Activated CD8-positive, alpha-beta T cell treated with anti-CD3 and anti-CD28 coated beads for 36 hours (primary cell): ENCODE measurements around the gene FOXN3. TPM values are rescaled to one million over a fixed set of nuclear protein-coding genes. Genes with fewer than 3 reads are reported as not detected.

Source experiments
- ATAC-seq: fragments of 200-7000 bp; cut with Tn5 transposase; one replicate; pipeline ENCODE4 v1.10.0; 2021; ENCODE audit warnings: mild to moderate bottlenecking, moderate library complexity
- CTCF ChIA-PET: fragments of 350-600 bp; sonication (Branson Sonifier 250); formaldehyde crosslinking; loops from one replicate; lab custom pipeline; 2021; ENCODE audit warnings: antibody characterized with exemption; lab: Charles Lee
- POLR2A ChIA-PET: fragments of 350-600 bp; sonication (Branson Sonifier 250); formaldehyde crosslinking; loops from one replicate; lab custom pipeline; 2021; ENCODE audit warnings: antibody characterized with exemption; lab: Charles Lee
- DNase-seq: peaks from one replicate; pipeline ENCODE4 v3.0.0-alpha.2; 2020
- H3K27ac Mint-ChIP-seq: one replicate; pipeline ENCODE4 v1.8.0; 2021; ENCODE audit warnings: mild to moderate bottlenecking, mixed read lengths
- H3K27me3 Mint-ChIP-seq: one replicate; pipeline ENCODE4 v1.8.0; 2021; ENCODE audit warnings: mixed read lengths
- H3K36me3 Mint-ChIP-seq: one replicate; pipeline ENCODE4 v1.8.0; 2021; ENCODE audit warnings: low read depth, mixed read lengths
- H3K4me1 Mint-ChIP-seq: one replicate; pipeline ENCODE4 v1.8.0; 2021; ENCODE audit warnings: low read depth, mixed read lengths
- H3K4me3 Mint-ChIP-seq: one replicate; pipeline ENCODE4 v1.8.0; 2021; ENCODE audit warnings: mild to moderate bottlenecking, moderate library complexity, mixed read lengths
- H3K9me3 Mint-ChIP-seq: one replicate; pipeline ENCODE4 v1.8.0; 2021; ENCODE audit warnings: mixed read lengths
- CTCF ChIP-seq: fragments of 200-600 bp; IDR thresholded peaks from one replicate; pipeline ENCODE4 v1.8.0; 2022; ENCODE audit warnings: antibody characterized with exemption, mild to moderate bottlenecking
- intact Hi-C: fragments of 100-400 bp; cut with micrococcal nuclease; formaldehyde crosslinking; loops from one replicate; pipeline ENCODE4 v1.10.0; 2022
- total RNA-seq, 2 experiments: library from RNA; stranded (reverse); gene quantifications; one replicate each; pipeline ENCODE4 v1.2.3, GENCODE V29; 2021

The FOXN3 gene
- total RNA-seq, 2 experiments from 2014 or later: 83.4 to 85.0 TPM

- Mint-ChIP-seq H3K9me3 (no peaks in the 10 kb centered on the region), H3K4me3 (no peak overlapping the region), H3K27me3 (no peaks in the 10 kb centered on the region), H3K36me3 (peaks cover 67% of the 10 kb centered on the region), H3K27ac (no peak overlapping the region), H3K4me1 (peaks cover 63% of the 10 kb centered on the region)
- DNase-seq: no peak
- TF ChIP-seq CTCF: no peak
- intact Hi-C loops: loop anchor here (10.0 kb wide), 2 partner anchors 107 to 367 kb away; no protein-coding TSS in a partner anchor
- CTCF ChIA-PET: no interaction called here
- POLR2A ChIA-PET: no interaction called here
- no peak for ATAC-seq
Observed at GRCh38 chr14:89411976-89412375, 5.1 kb downstream of the FOXN3 start.

- DNase-seq (no peak), ATAC-seq (no peak)
- Mint-ChIP-seq H3K4me1 (peaks cover 66% of the 10 kb centered on the region), H3K36me3 (peaks cover 71% of the 10 kb centered on the region), H3K4me3 (peak overlapping the region; percentile 46), H3K27ac (no peak overlapping the region), H3K27me3 (no peaks in the 10 kb centered on the region), H3K9me3 (no peaks in the 10 kb centered on the region)
- TF ChIP-seq CTCF: no peak
- ChIA-PET CTCF (no interaction called here), POLR2A (interaction anchor here (0.6 to 0.7 kb wide), 2 partner anchors 8 to 67 kb away, joined by 3 read pairs; no protein-coding TSS in a partner anchor)
- intact Hi-C loops: loop anchor here (5.0 to 10.0 kb wide), 3 partner anchors 38 to 365 kb away; no protein-coding TSS in a partner anchor
Observed at GRCh38 chr14:89409961-89410360, 7.1 kb downstream of the FOXN3 start.

GRCh38 chr14:89408907-89409700 is 7.9 kb downstream of the FOXN3 start:
- no peak for TF ChIP-seq CTCF
- no peaks in the 10 kb centered on the region for H3K27me3 Mint-ChIP-seq
- DNase-seq (no peak), ATAC-seq (no peak)
- CTCF ChIA-PET: interaction anchor here (0.6 kb wide), 1 partner anchor 58 kb away, joined by 3 read pairs; no protein-coding TSS in a partner anchor
- POLR2A ChIA-PET: interaction anchor here (0.6 to 1.1 kb wide), 3 partner anchors 9 to 66 kb away, joined by 3 to 4 read pairs (median 3); no protein-coding TSS in a partner anchor
- no peaks in the 10 kb centered on the region for H3K9me3 Mint-ChIP-seq
- H3K27ac Mint-ChIP-seq: no peak overlapping the region
- intact Hi-C loops: loop anchor here (5.0 kb wide), 1 partner anchor 37 kb away; no protein-coding TSS in a partner anchor
- H3K4me1 Mint-ChIP-seq: peaks cover 64% of the 10 kb centered on the region
- no peak overlapping the region for H3K4me3 Mint-ChIP-seq
- peaks cover 72% of the 10 kb centered on the region for H3K36me3 Mint-ChIP-seq

GRCh38 chr14:89407856-89408255 is 9.2 kb downstream of the FOXN3 start:
- intact Hi-C loops: loop anchor here (5.0 kb wide), 1 partner anchor 36 kb away; no protein-coding TSS in a partner anchor
- H3K36me3 Mint-ChIP-seq: peaks cover 75% of the 10 kb centered on the region
- H3K4me3 Mint-ChIP-seq: peak overlapping the region; percentile 24
- no peaks in the 10 kb centered on the region for H3K27me3 Mint-ChIP-seq
- ATAC-seq (peak; percentile 79), DNase-seq (no peak)
- CTCF ChIA-PET: no interaction called here
- H3K9me3 Mint-ChIP-seq: no peaks in the 10 kb centered on the region
- peaks cover 69% of the 10 kb centered on the region for H3K4me1 Mint-ChIP-seq
- H3K27ac Mint-ChIP-seq: peak overlapping the region; percentile 81
- POLR2A ChIA-PET: interaction anchor here (0.7 to 1.1 kb wide), 2 partner anchors 10 to 209 kb away, joined by 4 to 5 read pairs; no protein-coding TSS in a partner anchor
- TF ChIP-seq CTCF: no peak

- H3K4me1 Mint-ChIP-seq: peaks cover 77% of the 10 kb centered on the region
- POLR2A ChIA-PET: no interaction called here
- CTCF ChIA-PET: interaction anchor here (1.2 kb wide), 1 partner anchor 23 kb away, joined by 4 read pairs; no protein-coding TSS in a partner anchor
- no peaks in the 10 kb centered on the region for H3K27me3 Mint-ChIP-seq
- no peak overlapping the region for H3K4me3 Mint-ChIP-seq
- H3K9me3 Mint-ChIP-seq: no peaks in the 10 kb centered on the region
- no peak for TF ChIP-seq CTCF
- H3K27ac Mint-ChIP-seq: peak overlapping the region; percentile 28
- DNase-seq: no peak
- peaks cover 76% of the 10 kb centered on the region for H3K36me3 Mint-ChIP-seq
- no peak for ATAC-seq
- intact Hi-C loops: loop anchor here (5.0 kb wide), 1 partner anchor 35 kb away; no protein-coding TSS in a partner anchor
Observed at GRCh38 chr14:89406941-89407340, 10.1 kb downstream of the FOXN3 start.
